Lung (tissue), 12 donors: ENCODE results near the gene ALG9. TPM values are rescaled to one million over a fixed set of nuclear protein-coding genes. Genes with fewer than 3 reads are reported as not detected.

Experiments
- ATAC-seq: fragments of 200-7000 bp; cut with Tn5 transposase; one replicate; pipeline ENCODE4 v1.9.1; 2020; ENCODE audit warnings: moderate number of reproducible peaks; ENCODE audit not compliant: insufficient read depth, low FRiP score
- DNase-seq, 3 donors: peaks; one replicate each; pipeline ENCODE4 v3.0.0-alpha.2; 2013 to 2017
- H3K27ac ChIP-seq, 2 donors: one replicate each; pipeline ENCODE4 v1.5.1; 2013; ENCODE audit warnings: mild to moderate bottlenecking in 2 of 2, moderate library complexity in 2 of 2, control low read depth in 1 of 2, inconsistent platforms in 1 of 2, low read depth in 1 of 2, low read length in 1 of 2
- H3K27me3 ChIP-seq, 3 donors: one replicate each; pipeline ENCODE4 v1.5.1; 2013; ENCODE audit warnings: low read length in 2 of 3; ENCODE audit not compliant: control insufficient read depth in 3 of 3, insufficient read depth in 3 of 3
- H3K36me3 ChIP-seq, 4 donors: one replicate each; pipeline ENCODE4 v1.5.1; 2013; ENCODE audit warnings: low read length in 4 of 4, mild to moderate bottlenecking in 1 of 4, moderate library complexity in 1 of 4; ENCODE audit not compliant: control insufficient read depth in 4 of 4, insufficient read depth in 4 of 4
- H3K4me1 ChIP-seq, 5 donors: one replicate each; pipeline ENCODE4 v1.5.1; 2013; ENCODE audit warnings: low read length in 5 of 5, mild to moderate bottlenecking in 2 of 5, moderate library complexity in 1 of 5; ENCODE audit not compliant: control insufficient read depth in 5 of 5, insufficient read depth in 5 of 5
- H3K4me3 ChIP-seq: one replicate; pipeline ENCODE4 v1.5.1; 2013; ENCODE audit warnings: mild to moderate bottlenecking, control low read depth, moderate library complexity
- H3K9ac ChIP-seq, 2 donors: one replicate each; pipeline ENCODE4 v1.5.1; 2013; ENCODE audit warnings: low read length in 2 of 2, control low read depth in 1 of 2; ENCODE audit not compliant: insufficient read depth in 1 of 2
- H3K9me3 ChIP-seq, 4 donors: one replicate each; pipeline ENCODE4 v1.5.1; 2013; ENCODE audit warnings: low read length in 3 of 4, mild to moderate bottlenecking in 1 of 4, moderate library complexity in 1 of 4; ENCODE audit not compliant: control insufficient read depth in 4 of 4, insufficient read depth in 3 of 4
- CTCF ChIP-seq: IDR thresholded peaks from 2 replicates; pipeline ENCODE4 v1.5.1; 2012; ENCODE audit warnings: mild to moderate bottlenecking; ENCODE audit errors: control extremely low read depth, extremely low read depth
- WGBS, 2 donors: extraction: QIAGEN DNeasy Blood & Tissue Kit; methylation state at CpG; one replicate each; pipeline ENCODE4 v1.1.7; 2013; 5-methylcytosine and 5-hydroxymethylcytosine counted together
- polyA plus RNA-seq, 2 donors: library from polyadenylated mRNA; stranded (reverse); fragments of 200-250 nt; gene quantifications; one replicate each; pipeline ENCODE4 v1.2.1, GENCODE V29; 2013
- total RNA-seq, 2 donors: library from RNA; depleted of rRNA in 1 of 2; stranded (reverse); fragments of >200 nt in 1 of 2; gene quantifications; one replicate each; pipeline ENCODE4 v1.2.1, GENCODE V29; 2014 to 2021
- donor health status: control.
- donor health status: control.
- donor health status: Bipolar disorder and iron deficiency.
- donor health status: healthy.
- donor health status: DM: yes; HTN: yes; CAD: no.

The ALG9 gene
- total and polyA plus RNA-seq, 4 donors: 11.4 to 43.4 (median 25.9) TPM

- Histone ChIP-seq H3K4me3 (no peak overlapping the region), H3K9me3 (no peaks in the 10 kb centered on the region), H3K9ac (no peak overlapping the region), H3K27ac (no peak overlapping the region), H3K36me3 (peaks cover 10 to 34% (median 13%) of the 10 kb centered on the region in 4 donors), H3K27me3 (no peaks in the 10 kb centered on the region), H3K4me1 (no peaks in the 10 kb centered on the region)
- WGBS, 2 donors: 92 to 93% methylated on average over 8 of the region's 8 CpGs
- no peak for DNase-seq
- no peak for ATAC-seq
- TF ChIP-seq CTCF: no peak
These were observed 20.3 kb downstream of the ALG9 start for GRCh38 chr11:111851067-111851466.

- peaks cover 10 to 36% (median 12%) of the 10 kb centered on the region in 4 donors for H3K36me3 ChIP-seq
- H3K9me3 ChIP-seq: no peaks in the 10 kb centered on the region
These were observed 21.8 kb downstream of the ALG9 start for GRCh38 chr11:111849631-111850030.

GRCh38 chr11:111846636-111847035 is 24.7 kb downstream of the ALG9 start:
- TF ChIP-seq CTCF: no peak
- Histone ChIP-seq H3K27me3 (no peaks in the 10 kb centered on the region), H3K4me3 (no peak overlapping the region), H3K36me3 (peaks cover 8 to 37% (median 11%) of the 10 kb centered on the region in 4 donors), H3K9me3 (no peaks in the 10 kb centered on the region), H3K27ac (no peak overlapping the region), H3K9ac (no peak overlapping the region), H3K4me1 (no peaks in the 10 kb centered on the region)
- ATAC-seq (no peak), DNase-seq (no peak)
- WGBS, 2 donors: 42 to 70% methylated on average over 1 of the region's 1 CpG

More at GRCh38 chr11:111849631-111850030, 21.8 kb downstream of the ALG9 start:
- TF ChIP-seq CTCF: no peak
- H3K4me1 ChIP-seq: no peaks in the 10 kb centered on the region
- no peak overlapping the region for H3K4me3 ChIP-seq
- no peak for ATAC-seq
- H3K27ac ChIP-seq: no peak overlapping the region
- no peak for DNase-seq
- 98 to 99% methylated on average over 3 of the region's 3 CpGs for WGBS, 2 donors
- H3K9ac ChIP-seq: no peak overlapping the region
- H3K27me3 ChIP-seq: no peaks in the 10 kb centered on the region

- peaks cover 0 to 3% (median 0%) of the 10 kb centered on the region in 5 donors for H3K4me1 ChIP-seq
- H3K9ac ChIP-seq: no peak overlapping the region
- H3K27ac ChIP-seq: no peak overlapping the region
- DNase-seq: no peak
- TF ChIP-seq CTCF: no peak
- no peak overlapping the region for H3K4me3 ChIP-seq
- H3K9me3 ChIP-seq: no peaks in the 10 kb centered on the region
- H3K36me3 ChIP-seq: peaks cover 8 to 37% (median 11%) of the 10 kb centered on the region in 4 donors
- 66 to 81% methylated on average over 2 of the region's 2 CpGs for WGBS, 2 donors
- ATAC-seq: no peak
- no peaks in the 10 kb centered on the region for H3K27me3 ChIP-seq
These were observed 25.3 kb downstream of the ALG9 start for GRCh38 chr11:111846063-111846462.
